ENCODE results near the gene LRP2BP.
A peak's percentile ranks its signal among the peaks of the same experiment; 100 is the strongest.

The LRP2BP gene

GRCh38 chr4:185395238-185395955, at the start of gene LRP2BP:
LRP2BP (minus strand) TSS chr4:185395924; CDS start chr4:185378186, 17,738 bp downstream.
- no peak for DNase-seq

- no peak for DNase-seq
Observed at GRCh38 chr4:185445209-185445608, 49.5 kb upstream of the LRP2BP start.

GRCh38 chr4:185441479-185441878, 45.8 kb upstream of the LRP2BP start:
- no peak for DNase-seq

GRCh38 chr4:185437809-185438208, 42.1 kb upstream of the LRP2BP start:
- DNase-seq, result no peak

GRCh38 chr4:185435466-185435865, 39.7 kb upstream of the LRP2BP start:
- no peak for DNase-seq

GRCh38 chr4:185429660-185430059, 33.9 kb upstream of the LRP2BP start:
- DNase-seq, result no peak

- DNase-seq, result no peak
Observed at GRCh38 chr4:185426960-185427688, 31.4 kb upstream of the LRP2BP start.

- peak; percentile 36 for DNase-seq
Observed at GRCh38 chr4:185425647-185426352, 30.1 kb upstream of the LRP2BP start, which contains the start of gene UFSP2. UFSP2 (minus strand) TSS chr4:185425964; CDS start chr4:185425868, 96 bp downstream.

- DNase-seq, result no peak
Observed at GRCh38 chr4:185424905-185425646, 29.4 kb upstream of the LRP2BP start.

GRCh38 chr4:185421366-185422124, 25.8 kb upstream of the LRP2BP start:
- DNase-seq, result no peak

- no peak for DNase-seq
Observed at GRCh38 chr4:185416955-185417354, 21.2 kb upstream of the LRP2BP start.

GRCh38 chr4:185412412-185412811, 16.7 kb upstream of the LRP2BP start:
- no peak for DNase-seq

- DNase-seq, result no peak
Observed at GRCh38 chr4:185411849-185412248, 16.1 kb upstream of the LRP2BP start.

- no peak for DNase-seq
Observed at GRCh38 chr4:185408432-185408831, 12.7 kb upstream of the LRP2BP start.

GRCh38 chr4:185405296-185405999, 9.7 kb upstream of the LRP2BP start:
- DNase-seq, result no peak

GRCh38 chr4:185404031-185404430, 8.3 kb upstream of the LRP2BP start:
- DNase-seq, result peak; percentile 73

GRCh38 chr4:185399466-185399865, 3.7 kb upstream of the LRP2BP start:
- no peak for DNase-seq

- DNase-seq, result no peak
Observed at GRCh38 chr4:185398618-185399017, 2.9 kb upstream of the LRP2BP start.

GRCh38 chr4:185396724-185397385, 1.1 kb upstream of the LRP2BP start, which contains the start of gene ANKRD37:
ANKRD37 (plus strand) TSS chr4:185396841; CDS start chr4:185396924, 83 bp downstream.
- DNase-seq, result no peak

GRCh38 chr4:185395956-185396723, 416 bp upstream of the LRP2BP start:
- peak; percentile 84 for DNase-seq
